ENCODE data around the gene EFCAB11. TPM values are rescaled to one million over a fixed set of nuclear protein-coding genes. Genes with fewer than 3 reads are reported as not detected.

Gene EFCAB11
- total RNA-seq, 2 experiments from 2014 or later: 4.8 to 6.3 TPM

DNA sequence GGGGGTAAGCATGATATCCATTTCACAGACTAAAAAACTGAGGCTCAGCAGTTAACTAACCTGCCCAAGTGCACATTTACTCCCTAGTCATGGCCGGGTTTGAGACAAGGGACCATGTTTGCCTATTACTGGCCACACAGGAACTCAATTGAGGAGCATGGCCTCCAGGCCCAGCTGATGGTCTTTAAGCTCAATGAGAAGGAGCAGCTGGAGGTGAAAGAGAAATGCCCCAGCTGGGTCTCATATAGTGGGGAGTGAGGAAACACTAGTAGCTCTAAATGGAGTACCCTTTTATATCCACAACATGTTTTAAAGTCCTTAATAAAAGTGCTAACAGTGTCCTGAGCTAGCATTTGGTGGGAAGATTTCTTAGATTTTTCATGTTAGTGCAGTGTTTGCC is 2.8 kb upstream of the EFCAB11 start:
- H3K27me3 Mint-ChIP-seq: no peaks in the 10 kb centered on the region
- peak overlapping the region; percentile 94 for H3K4me3 Mint-ChIP-seq
- ATAC-seq: no peak
- DNase-seq: no peak
- intact Hi-C loops (cut with DNase I, micrococcal nuclease): loop anchor here (5.0 to 10.0 kb wide), 7 partner anchors 105 to 1950 kb away; partner anchors contain the start of genes GPR65 (in 1 of the 2) and KCNK13 (in 1 of the 2)
- ChIA-PET POLR2A (interaction anchor here (0.9 kb wide), 1 partner anchor 310 kb away, joined by 3 read pairs; no protein-coding TSS in a partner anchor), CTCF (interaction anchor here (0.7 to 8.5 kb wide), 5 partner anchors 15 to 1970 kb away, joined by 3 to 53 read pairs (median 3); no protein-coding TSS in a partner anchor)
- peaks cover 3% of the 10 kb centered on the region for H3K9me3 Mint-ChIP-seq (ENCODE audit: low read depth)
- peaks cover 59% of the 10 kb centered on the region for H3K4me1 Mint-ChIP-seq
- H3K27ac Mint-ChIP-seq: peak overlapping the region; percentile 96
- peaks cover 49% of the 10 kb centered on the region for H3K36me3 Mint-ChIP-seq (ENCODE audit: low read depth)

DNA sequence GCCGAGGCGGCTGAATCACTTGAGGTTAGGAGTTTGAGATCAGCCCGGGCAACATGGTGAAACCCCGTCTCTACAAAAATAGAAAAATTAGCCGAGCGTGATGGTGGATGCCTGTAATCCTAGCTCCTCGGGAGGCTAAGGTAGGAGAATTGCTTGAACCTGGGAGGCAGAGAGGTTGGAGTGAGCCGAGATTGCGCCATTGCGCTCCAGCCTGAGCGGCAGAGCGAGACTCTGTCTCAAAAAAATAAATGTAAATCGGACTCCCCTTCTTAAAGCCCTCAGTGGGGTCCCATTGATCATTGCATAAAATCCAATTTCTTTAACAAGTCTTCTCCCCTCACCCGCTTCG is 2.1 kb upstream of the EFCAB11 start:
- Mint-ChIP-seq H3K9me3 (ENCODE audit: low read depth) (peaks cover 3% of the 10 kb centered on the region), H3K4me1 (peaks cover 55% of the 10 kb centered on the region), H3K36me3 (ENCODE audit: low read depth) (peaks cover 43% of the 10 kb centered on the region), H3K27me3 (no peaks in the 10 kb centered on the region), H3K4me3 (peak overlapping the region; percentile 94), H3K27ac (peak overlapping the region; percentile 96)
- CTCF ChIA-PET: interaction anchor here (1.3 to 8.5 kb wide), 3 partner anchors 16 to 302 kb away, joined by 4 to 53 read pairs (median 31); no protein-coding TSS in a partner anchor
- ATAC-seq (no peak), DNase-seq (no peak)
- POLR2A ChIA-PET: interaction anchor here (0.6 to 0.8 kb wide), 3 partner anchors 48 to 1132 kb away, joined by 3 to 11 read pairs (median 3); partner anchors contain the start of gene TTC8
- intact Hi-C loops (cut with DNase I, micrococcal nuclease): loop anchor here (1.0 to 10.0 kb wide), 12 partner anchors 106 to 1949 kb away; partner anchors contain the start of genes FOXN3 (in 1 of the 2), GPR65 (in 1 of the 2), KCNK13 (in 1 of the 2) and PSMC1 (in 1 of the 2)

DNA sequence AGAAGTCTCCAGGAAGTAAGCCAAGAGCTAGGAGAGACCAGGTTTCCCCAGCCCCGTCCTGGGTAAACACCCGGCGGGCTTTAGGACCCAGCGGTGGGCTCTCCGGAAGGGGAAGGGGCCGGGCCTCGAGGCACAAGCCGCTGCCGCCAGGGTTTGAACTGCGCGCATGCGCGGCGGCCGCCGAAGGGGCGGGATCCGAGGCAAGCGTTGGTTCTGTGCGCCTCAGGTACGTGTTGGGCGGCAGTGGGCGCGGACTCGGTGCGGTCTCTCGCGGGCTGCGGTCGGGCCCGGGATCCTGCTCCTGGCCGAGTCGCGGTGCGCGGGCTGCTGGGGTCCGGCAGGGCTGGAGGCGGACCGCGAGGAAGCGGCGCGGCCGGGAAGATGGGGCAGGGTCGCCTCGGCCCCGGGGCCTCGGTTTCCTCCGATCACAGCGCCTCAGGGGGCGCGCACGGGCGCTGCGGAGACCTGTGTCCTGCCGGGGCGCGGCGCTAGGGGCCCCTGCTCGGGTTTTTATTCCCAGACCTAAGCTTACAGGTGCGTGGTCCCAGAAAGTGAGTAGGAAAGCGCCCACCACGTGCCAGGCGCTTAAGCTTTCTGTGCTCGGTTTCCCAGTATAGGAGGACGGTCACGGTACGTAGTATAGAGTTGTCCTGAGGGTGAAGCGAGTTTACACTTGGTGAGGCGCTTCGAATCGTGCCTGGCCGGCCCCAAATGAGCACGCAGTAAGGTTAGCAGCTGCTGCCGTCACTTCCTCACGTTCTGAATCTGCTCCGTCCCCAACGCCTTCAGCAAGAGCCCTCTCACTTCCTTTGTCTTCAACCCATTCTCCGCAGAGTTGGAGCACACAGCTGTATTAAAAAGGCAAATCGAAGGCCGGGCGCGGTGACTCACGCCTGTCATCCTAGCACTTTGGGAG is 1.5 kb upstream of the EFCAB11 start, which contains the start of gene TDP1:
Gene TDP1, plus strand, starts transcription at position 183 of the 916 bp plus-strand sequence. CDS start 7,188 bp downstream, outside the sequence.
- intact Hi-C loops (cut with DNase I, micrococcal nuclease): loop anchor here (1.0 to 10.0 kb wide), 18 partner anchors 106 to 1949 kb away; partner anchors contain the start of genes PSMC1 (in 2 of the 2), EML5 (in 1 of the 2), FOXN3 (in 1 of the 2) and GPR65 (in 1 of the 2)
- Mint-ChIP-seq H3K9me3 (ENCODE audit: low read depth) (peaks cover 3% of the 10 kb centered on the region), H3K27me3 (no peaks in the 10 kb centered on the region), H3K36me3 (ENCODE audit: low read depth) (peaks cover 36% of the 10 kb centered on the region), H3K4me1 (peaks cover 49% of the 10 kb centered on the region), H3K27ac (peak within 1 kb of the TSS; percentile 96), H3K4me3 (peak within 1 kb of the TSS; percentile 94)
- ChIA-PET POLR2A (interaction anchor here (0.5 to 1.0 kb wide), 6 partner anchors 49 to 1132 kb away, joined by 3 to 11 read pairs (median 3); partner anchors contain the start of gene TTC8), CTCF (interaction anchor here (1.3 to 8.5 kb wide), 4 partner anchors 16 to 302 kb away, joined by 3 to 53 read pairs (median 18); no protein-coding TSS in a partner anchor)
- peak; percentile 98 for DNase-seq
- ATAC-seq: peak; percentile 70

DNA sequence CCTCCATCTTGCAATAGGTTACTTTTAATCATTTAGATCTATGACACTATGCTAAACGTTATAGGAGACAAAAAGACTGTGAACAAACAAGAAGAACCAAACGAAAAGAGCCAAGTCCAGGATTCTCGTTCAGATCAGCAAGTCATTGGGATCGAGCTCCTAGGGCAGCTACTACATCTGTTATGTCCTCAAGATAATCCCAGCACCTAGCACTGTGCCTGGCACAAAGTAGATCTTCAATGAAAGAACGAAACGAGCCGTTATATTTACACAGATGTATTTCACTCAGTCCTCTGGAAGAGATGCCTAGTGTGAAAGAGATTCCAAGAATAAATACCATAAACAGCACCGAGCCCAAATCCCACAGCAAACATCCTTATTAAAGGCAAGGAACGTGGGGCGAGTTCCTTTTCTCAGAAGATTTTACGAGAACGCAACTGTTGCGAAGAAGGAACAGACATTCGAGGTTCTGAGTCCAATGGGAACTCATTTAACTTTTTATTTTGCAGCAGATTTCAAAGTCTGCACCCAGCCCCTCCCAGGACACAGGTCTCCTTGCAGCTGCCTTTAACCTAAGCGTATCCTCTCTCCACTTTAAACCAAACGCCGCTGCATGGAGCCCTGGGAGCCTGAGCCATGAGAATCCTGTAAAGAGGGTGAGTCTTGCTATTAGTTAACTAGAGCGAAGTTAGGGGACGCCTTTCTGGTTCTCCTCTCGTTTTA is 653 bp upstream of the EFCAB11 start:
- CTCF ChIA-PET: interaction anchor here (0.8 to 5.7 kb wide), 4 partner anchors 15 to 412 kb away, joined by 3 to 31 read pairs (median 4); no protein-coding TSS in a partner anchor
- intact Hi-C loops (cut with DNase I, micrococcal nuclease): loop anchor here (1.0 to 10.0 kb wide), 13 partner anchors 107 to 1948 kb away; partner anchors contain the start of genes EML5 (in 1 of the 2), GPR65 (in 1 of the 2), KCNK13 (in 1 of the 2) and NRDE2 (in 1 of the 2)
- H3K27me3 Mint-ChIP-seq: no peaks in the 10 kb centered on the region

DNA sequence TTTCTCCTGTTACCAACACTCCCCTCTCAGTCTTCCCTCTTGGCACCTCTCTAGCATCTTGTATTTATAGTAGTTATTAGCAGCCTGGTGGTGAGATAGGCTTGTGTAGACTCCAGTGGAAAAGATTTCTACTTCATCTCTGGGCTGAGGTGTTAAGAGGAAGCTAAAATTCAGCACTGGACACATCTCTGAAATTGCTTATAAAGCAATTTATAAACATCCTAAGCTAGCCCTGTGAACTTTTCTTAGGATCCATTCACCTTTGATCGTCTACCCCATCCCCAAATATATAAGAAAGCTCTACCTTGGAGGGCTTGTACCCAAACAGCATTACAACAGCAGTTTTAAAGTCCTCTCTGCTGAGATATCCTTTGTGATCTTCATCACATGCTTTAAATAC is 928 bp downstream of the EFCAB11 start:
- Mint-ChIP-seq H3K27me3 (no peaks in the 10 kb centered on the region), H3K9me3 (ENCODE audit: low read depth) (peaks cover 3% of the 10 kb centered on the region), H3K36me3 (ENCODE audit: low read depth) (peaks cover 23% of the 10 kb centered on the region), H3K4me3 (peak overlapping the region; percentile 94), H3K4me1 (peaks cover 26% of the 10 kb centered on the region), H3K27ac (no peak overlapping the region)
- ChIA-PET POLR2A (no interaction called here), CTCF (interaction anchor here (1.0 to 5.7 kb wide), 4 partner anchors 14 to 106 kb away, joined by 3 to 31 read pairs (median 6); no protein-coding TSS in a partner anchor)
- DNase-seq: no peak
- intact Hi-C loops (cut with DNase I, micrococcal nuclease): loop anchor here (1.0 to 10.0 kb wide), 8 partner anchors 107 to 1161 kb away; partner anchors contain the start of genes EML5 (in 1 of the 2), PSMC1 (in 1 of the 2) and TTC8 (in 1 of the 2)
- ATAC-seq: no peak

More for the DNA sequence above, 653 bp upstream of the EFCAB11 start:
- DNase-seq: no peak
- Mint-ChIP-seq H3K9me3 (ENCODE audit: low read depth) (peaks cover 3% of the 10 kb centered on the region), H3K36me3 (ENCODE audit: low read depth) (peaks cover 28% of the 10 kb centered on the region), H3K4me3 (peak overlapping the region; percentile 94), H3K27ac (peak overlapping the region; percentile 91), H3K4me1 (peaks cover 41% of the 10 kb centered on the region)
- ATAC-seq: peak; percentile 8
- POLR2A ChIA-PET: interaction anchor here (0.6 to 1.0 kb wide), 2 partner anchors 801 to 1131 kb away, joined by 4 to 8 read pairs; partner anchors contain the start of gene TTC8

DNA sequence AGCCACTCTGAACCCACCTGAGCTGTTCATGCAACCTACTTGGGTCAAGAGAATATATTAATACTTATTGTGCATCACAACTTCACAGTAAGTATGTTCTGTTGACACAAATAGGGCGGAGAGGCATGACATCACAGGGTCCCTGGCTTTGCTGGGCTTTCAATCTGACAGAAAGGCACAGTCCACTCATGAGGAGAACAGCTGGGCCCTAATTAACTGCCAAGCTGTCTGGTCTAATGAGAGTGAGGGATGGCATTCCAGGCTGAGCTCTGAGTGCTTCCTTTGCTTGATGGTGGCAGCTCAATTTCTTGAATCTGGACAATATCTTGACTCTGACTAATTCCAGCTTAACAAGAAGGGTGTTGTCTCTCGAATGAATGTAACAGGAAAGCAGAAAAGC is 2.0 kb downstream of the EFCAB11 start:
- H3K4me3 Mint-ChIP-seq: no peak overlapping the region
- DNase-seq: no peak
- peaks cover 16% of the 10 kb centered on the region for H3K4me1 Mint-ChIP-seq
- ChIA-PET POLR2A (no interaction called here), CTCF (interaction anchor here (5.7 kb wide), 1 partner anchor 13 kb away, joined by 31 read pairs; no protein-coding TSS in a partner anchor)
- no peak for ATAC-seq
- no peaks in the 10 kb centered on the region for H3K9me3 Mint-ChIP-seq (ENCODE audit: low read depth)
- H3K36me3 Mint-ChIP-seq (ENCODE audit: low read depth): peaks cover 15% of the 10 kb centered on the region
- H3K27me3 Mint-ChIP-seq: no peaks in the 10 kb centered on the region
- H3K27ac Mint-ChIP-seq: no peak overlapping the region
- intact Hi-C loops (cut with DNase I, micrococcal nuclease): loop anchor here (10.0 kb wide), 2 partner anchors 528 to 872 kb away; no protein-coding TSS in a partner anchor

DNA sequence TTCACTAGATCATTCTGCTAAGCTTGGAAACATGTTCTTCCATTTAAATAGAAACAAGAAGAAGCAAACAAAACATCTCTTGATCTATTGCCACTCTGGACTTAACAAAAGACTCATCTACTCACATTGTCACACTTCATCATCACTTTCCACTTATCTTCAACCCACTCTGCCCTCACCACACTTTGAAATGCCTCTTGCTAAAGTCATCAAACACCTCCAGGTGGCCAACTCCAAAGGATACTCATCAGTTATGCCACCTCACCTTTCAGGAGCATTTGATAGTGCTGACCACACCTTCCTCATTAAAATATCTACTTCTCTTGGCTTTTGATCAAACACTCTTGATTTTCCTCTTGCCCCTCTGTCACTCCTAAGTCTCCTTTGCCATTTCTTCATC is 7.2 kb downstream of the EFCAB11 start:
- POLR2A ChIA-PET: no interaction called here
- intact Hi-C loops (cut with DNase I, micrococcal nuclease): no loop called here
- Mint-ChIP-seq H3K27ac (no peak overlapping the region), H3K4me1 (peaks cover 8% of the 10 kb centered on the region), H3K27me3 (no peaks in the 10 kb centered on the region), H3K9me3 (ENCODE audit: low read depth) (no peaks in the 10 kb centered on the region), H3K4me3 (no peak overlapping the region), H3K36me3 (ENCODE audit: low read depth) (peaks cover 3% of the 10 kb centered on the region)
- CTCF ChIA-PET: interaction anchor here (2.0 kb wide), 1 partner anchor 8 kb away, joined by 6 read pairs; no protein-coding TSS in a partner anchor
- no peak for DNase-seq
- ATAC-seq: peak; percentile 16

DNA sequence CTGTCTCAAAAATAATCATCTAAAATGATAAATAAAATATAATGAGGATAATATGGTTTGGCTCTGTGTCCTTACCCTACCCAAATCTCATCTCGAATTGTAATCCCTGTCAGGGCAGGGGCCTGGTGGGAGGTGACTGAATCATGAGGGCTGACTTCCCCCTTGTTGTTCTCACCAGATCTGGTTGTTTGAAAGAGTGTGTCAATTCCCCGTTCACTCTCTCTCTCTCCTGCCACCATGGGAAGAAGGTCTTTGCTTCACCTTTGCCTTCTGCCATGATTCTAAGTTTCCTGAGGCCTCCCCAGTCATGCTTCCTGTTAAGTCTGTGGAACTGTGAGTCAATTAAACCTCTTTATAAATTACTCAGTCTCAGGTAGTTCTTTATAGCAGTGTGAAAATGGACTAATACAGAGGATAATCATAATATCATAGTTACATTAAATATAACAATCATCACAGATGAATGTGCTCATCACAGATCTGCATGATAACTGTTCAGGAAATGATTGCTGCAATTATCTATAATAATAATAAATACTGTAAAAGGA is 12.6 kb downstream of the EFCAB11 start:
- DNase-seq: peak; percentile 33
- H3K9me3 Mint-ChIP-seq (ENCODE audit: low read depth): no peaks in the 10 kb centered on the region
- no peaks in the 10 kb centered on the region for H3K36me3 Mint-ChIP-seq (ENCODE audit: low read depth)
- POLR2A ChIA-PET: no interaction called here
- H3K4me3 Mint-ChIP-seq: no peak overlapping the region
- peak; percentile 40 for ATAC-seq
- peak overlapping the region; percentile 7 for H3K27ac Mint-ChIP-seq
- H3K27me3 Mint-ChIP-seq: no peaks in the 10 kb centered on the region
- peaks cover 6% of the 10 kb centered on the region for H3K4me1 Mint-ChIP-seq
- CTCF ChIA-PET: interaction anchor here (0.7 to 3.9 kb wide), 6 partner anchors 13 to 874 kb away, joined by 3 to 31 read pairs (median 4); partner anchors contain the start of genes EFCAB11 and TDP1
- intact Hi-C loops (cut with DNase I, micrococcal nuclease): no loop called here

DNA sequence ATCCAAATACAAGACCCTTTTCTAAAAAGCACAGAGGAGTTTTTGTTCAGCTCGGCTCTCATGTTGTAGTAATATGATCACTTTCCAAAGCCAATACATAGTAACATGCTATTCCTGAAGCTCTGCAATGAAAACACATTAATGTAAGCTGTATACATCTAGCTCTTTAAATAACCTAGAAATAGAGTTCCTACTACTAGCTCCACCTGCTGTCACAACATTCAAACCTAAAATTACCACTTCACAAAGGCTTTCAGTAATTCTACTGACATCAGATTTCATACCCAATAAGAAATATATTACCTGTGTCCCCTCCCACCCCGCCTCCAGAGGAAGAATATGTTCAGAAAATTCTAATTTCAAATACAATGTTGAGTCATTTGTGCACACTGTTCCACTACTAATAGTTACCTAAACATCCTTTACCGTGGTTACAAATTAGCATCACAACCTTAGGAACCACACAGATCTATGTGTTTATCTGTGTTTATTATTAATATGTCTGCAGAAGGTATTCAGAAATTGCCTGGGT is 17.8 kb downstream of the EFCAB11 start:
- ATAC-seq: no peak
- CTCF ChIA-PET: interaction anchor here (0.7 to 3.2 kb wide), 8 partner anchors 9 to 896 kb away, joined by 3 to 13 read pairs (median 3); no protein-coding TSS in a partner anchor
- DNase-seq: no peak
- Mint-ChIP-seq H3K27ac (no peak overlapping the region), H3K27me3 (no peaks in the 10 kb centered on the region), H3K4me3 (no peak overlapping the region), H3K36me3 (ENCODE audit: low read depth) (no peaks in the 10 kb centered on the region), H3K9me3 (ENCODE audit: low read depth) (no peaks in the 10 kb centered on the region), H3K4me1 (peaks cover under 1% of the 10 kb centered on the region)
- POLR2A ChIA-PET: no interaction called here
- intact Hi-C loops (cut with DNase I, micrococcal nuclease): no loop called here

DNA sequence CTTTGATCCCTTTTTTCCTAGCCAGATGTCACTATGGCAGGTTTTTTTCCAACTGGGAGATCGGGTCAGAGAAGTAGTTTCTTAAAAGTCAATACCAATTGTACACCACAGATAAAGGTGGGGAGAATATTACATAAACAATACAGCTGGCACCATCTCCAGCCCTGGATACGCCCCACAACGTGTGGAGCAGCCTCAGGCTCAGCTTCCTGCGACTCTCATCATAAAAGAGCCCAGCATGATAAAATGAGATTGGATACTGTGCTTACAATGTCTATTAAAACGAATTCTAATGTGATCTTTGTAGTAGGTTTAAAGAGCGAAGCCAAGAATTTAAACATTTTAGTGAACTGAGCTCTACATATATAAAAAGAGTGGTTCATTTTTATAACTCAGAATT is 21.5 kb downstream of the EFCAB11 start:
- DNase-seq: no peak
- ChIA-PET POLR2A (no interaction called here), CTCF (interaction anchor here (0.6 to 1.9 kb wide), 5 partner anchors 9 to 906 kb away, joined by 3 to 6 read pairs (median 4); partner anchors contain the start of gene EFCAB11)
- no peaks in the 10 kb centered on the region for H3K4me1 Mint-ChIP-seq
- no peaks in the 10 kb centered on the region for H3K9me3 Mint-ChIP-seq (ENCODE audit: low read depth)
- H3K36me3 Mint-ChIP-seq (ENCODE audit: low read depth): peaks cover 2% of the 10 kb centered on the region
- intact Hi-C loops (cut with DNase I, micrococcal nuclease): no loop called here
- no peak overlapping the region for H3K4me3 Mint-ChIP-seq
- no peak for ATAC-seq
- H3K27me3 Mint-ChIP-seq: no peaks in the 10 kb centered on the region
- H3K27ac Mint-ChIP-seq: no peak overlapping the region

Measured in activated CD4-positive, alpha-beta T cell treated with anti-CD3 and anti-CD28 coated beads for 36 hours (primary cell).